Activated CD4-positive, alpha-beta T cell treated with anti-CD3 and anti-CD28 coated beads, Interleukin-2, amount 50 U/mL, for 48 hours (primary cell): Measurements from ENCODE around the gene MDP1.
A peak's percentile ranks its signal among the peaks of the same experiment; 100 is the strongest.

ENCODE experiments used
- DNase-seq, 2 experiments: peaks; one replicate each; pipeline ENCODE4 v3.0.0-alpha.2; 2020

The MDP1 gene

GRCh38 chr14:24215495-24216344, at the start of gene MDP1:
Gene MDP1, minus strand, starts transcription at chr14:24216066. Its CDS starts 111 bp downstream, at chr14:24215955.
- DNase-seq: peak; percentile 82 to 87

DNA sequence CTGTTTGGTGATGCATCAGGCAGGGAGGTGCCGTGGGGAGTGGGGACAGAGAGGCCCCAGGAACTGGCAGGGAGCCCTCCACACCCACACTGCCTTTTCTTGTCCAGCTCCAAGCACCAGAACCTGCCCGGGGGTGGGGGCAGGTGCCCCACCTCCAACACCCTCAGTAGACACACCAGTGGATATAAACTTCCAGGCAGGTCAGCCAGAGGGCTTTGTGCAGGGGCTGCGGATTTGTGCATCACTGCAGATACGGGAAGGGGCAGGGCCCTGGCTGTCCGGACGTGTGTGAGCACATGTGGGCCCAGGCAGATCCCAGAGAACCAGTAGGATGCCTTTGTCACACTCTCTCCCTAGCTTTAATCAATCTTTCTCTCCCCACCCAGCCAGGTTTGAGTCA, 48.4 kb upstream of the MDP1 start:
- DNase-seq: no peak

DNA sequence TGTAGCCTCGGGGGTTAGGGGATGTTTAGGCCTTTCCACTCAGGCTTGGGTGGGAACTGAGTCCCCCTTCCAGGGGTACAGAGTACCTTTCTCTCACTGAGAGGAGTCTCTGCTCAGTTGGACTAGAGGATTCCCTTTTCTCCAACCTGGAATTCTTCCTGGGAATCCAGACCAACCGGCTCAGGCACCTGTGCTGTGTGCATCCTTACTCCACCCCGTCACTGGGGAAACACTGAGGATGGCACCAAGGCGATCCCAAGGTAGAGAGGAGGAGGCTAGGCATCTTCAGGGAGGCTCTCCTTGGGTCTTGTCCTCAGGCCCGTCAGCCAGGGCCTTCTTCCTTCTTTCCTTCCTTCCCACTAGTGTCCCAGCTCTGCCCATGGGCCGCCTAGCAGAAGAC, 48.0 kb upstream of the MDP1 start:
- DNase-seq: no peak

GRCh38 chr14:24262821-24263733, 47.2 kb upstream of the MDP1 start, which contains the start of gene TGM1:
Gene TGM1, minus strand, starts transcription at chr14:24263177. Its CDS starts 825 bp downstream, at chr14:24262352.
- DNase-seq: no peak

DNA sequence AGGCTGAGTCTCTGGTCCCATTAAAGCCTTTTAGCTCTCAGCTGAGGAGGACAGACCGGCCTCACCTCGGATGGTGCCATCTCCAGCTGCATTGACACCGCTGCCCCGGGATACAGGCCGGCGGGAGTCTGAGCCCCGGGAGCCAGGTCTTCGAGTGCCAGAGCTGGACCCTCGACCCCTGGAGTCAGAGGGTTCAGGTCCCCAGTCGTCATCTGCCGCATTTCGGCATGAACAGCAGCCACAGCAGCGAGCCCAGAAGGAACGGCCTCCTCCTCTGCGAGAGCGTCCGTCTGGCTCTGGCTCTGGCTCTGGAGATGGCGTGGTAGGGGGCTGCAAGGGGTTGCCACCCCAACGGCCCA, 46.1 kb upstream of the MDP1 start:
- DNase-seq: no peak

DNA sequence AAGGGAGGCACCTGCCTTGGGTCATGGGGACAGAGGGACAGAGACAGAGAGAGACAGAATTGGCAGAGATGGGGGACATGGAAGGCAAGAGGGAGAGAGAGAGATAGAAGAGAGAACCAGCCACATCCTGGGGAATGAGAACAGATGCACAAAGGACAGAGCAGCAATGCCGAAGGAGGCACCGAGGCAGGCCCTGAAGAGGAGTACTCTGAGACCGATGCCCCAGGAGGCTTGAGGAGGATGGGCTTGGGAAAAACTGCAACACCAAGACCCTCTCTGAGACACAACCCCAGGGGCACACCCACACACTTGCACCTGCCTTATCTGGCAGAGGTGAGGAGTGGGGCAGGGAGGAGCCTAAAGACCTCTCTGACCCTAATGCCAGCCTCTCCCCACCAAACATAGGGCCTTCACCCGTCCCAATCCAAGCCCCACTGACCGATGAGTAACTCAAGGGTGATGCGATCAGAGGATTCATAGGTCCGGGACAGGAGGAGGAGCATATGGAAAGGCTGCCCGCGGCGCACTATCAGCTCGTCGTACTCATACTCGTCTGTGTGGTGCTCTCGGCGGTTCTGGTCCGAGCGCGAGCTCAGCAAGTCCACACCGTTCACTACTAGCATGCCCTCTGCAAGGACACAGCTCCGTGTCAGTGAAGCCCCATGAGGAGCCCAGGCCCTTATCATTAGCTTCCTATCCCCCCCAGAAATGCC, 45.5 kb upstream of the MDP1 start:
- DNase-seq: no peak

DNA sequence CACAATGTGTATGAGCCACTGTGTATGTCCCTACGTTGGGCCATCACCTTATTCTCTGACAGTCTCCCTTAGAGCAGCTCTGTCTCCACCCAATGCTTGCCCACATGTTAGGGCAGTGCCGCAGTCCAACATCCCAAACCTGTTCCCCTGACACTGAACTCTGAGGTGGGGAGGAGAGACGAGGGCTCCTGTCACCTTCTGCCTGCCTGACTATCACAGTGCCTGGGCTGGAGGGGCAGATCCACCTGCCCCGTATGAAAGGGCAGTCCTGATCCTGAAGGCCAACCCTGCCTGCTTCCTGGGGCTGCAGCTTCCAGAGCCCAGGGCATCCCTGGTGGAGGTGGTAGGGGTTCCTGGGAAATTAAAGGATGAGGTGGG, 44.9 kb upstream of the MDP1 start:
- DNase-seq: no peak

- no peak for DNase-seq
Observed at GRCh38 chr14:24260026-24260779, 44.3 kb upstream of the MDP1 start.

- DNase-seq: no peak
Observed at GRCh38 chr14:24259282-24260025, 43.6 kb upstream of the MDP1 start.

GRCh38 chr14:24258548-24259265, 42.8 kb upstream of the MDP1 start:
- DNase-seq: no peak

- no peak for DNase-seq
Observed at GRCh38 chr14:24258119-24258518, 42.3 kb upstream of the MDP1 start.

- DNase-seq: no peak
Observed at GRCh38 chr14:24256960-24257359, 41.1 kb upstream of the MDP1 start.

- DNase-seq: no peak
Observed at GRCh38 chr14:24255931-24256711, 40.3 kb upstream of the MDP1 start.

DNA sequence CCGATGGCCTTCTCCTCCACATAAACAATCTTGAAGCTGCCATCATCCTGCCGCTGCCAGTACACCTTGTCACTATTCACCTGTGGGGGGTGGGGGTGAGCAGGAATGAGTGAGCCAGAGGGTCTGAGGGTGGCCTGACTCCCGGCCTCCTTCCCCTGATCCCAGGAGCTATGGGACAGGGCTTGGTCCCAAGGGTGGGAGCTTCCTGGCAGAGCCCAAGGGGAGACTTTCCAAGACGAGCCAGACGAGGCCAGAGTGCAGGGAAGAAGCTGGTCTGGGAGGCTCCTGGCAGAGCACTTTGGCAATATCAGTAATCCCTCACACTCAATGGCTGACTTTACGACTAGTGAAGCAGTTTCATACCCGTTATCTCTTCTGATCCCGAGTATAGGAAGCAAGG, 39.6 kb upstream of the MDP1 start:
- DNase-seq: no peak

GRCh38 chr14:24254630-24255392, 38.9 kb upstream of the MDP1 start:
- no peak for DNase-seq

DNA sequence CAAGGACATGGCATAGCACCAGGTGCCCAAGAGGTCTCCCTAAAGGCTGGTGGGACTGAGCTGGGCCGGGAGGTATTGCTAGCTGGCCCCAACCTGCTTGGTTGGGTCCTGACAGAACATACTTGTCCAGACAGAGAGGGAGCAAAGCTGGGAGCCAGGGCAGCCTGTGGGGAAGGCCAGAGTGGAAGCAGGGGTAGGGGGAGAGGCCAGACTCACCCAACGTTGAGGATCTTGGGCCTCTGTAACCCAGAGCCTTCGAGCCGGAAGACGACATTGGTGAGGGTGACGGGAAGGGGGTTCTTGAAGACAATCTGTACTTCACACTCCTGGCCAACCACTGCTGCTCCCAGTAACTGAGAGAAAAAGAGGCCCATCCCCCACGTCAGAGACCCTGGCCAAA, 38.1 kb upstream of the MDP1 start:
- DNase-seq: no peak

DNA sequence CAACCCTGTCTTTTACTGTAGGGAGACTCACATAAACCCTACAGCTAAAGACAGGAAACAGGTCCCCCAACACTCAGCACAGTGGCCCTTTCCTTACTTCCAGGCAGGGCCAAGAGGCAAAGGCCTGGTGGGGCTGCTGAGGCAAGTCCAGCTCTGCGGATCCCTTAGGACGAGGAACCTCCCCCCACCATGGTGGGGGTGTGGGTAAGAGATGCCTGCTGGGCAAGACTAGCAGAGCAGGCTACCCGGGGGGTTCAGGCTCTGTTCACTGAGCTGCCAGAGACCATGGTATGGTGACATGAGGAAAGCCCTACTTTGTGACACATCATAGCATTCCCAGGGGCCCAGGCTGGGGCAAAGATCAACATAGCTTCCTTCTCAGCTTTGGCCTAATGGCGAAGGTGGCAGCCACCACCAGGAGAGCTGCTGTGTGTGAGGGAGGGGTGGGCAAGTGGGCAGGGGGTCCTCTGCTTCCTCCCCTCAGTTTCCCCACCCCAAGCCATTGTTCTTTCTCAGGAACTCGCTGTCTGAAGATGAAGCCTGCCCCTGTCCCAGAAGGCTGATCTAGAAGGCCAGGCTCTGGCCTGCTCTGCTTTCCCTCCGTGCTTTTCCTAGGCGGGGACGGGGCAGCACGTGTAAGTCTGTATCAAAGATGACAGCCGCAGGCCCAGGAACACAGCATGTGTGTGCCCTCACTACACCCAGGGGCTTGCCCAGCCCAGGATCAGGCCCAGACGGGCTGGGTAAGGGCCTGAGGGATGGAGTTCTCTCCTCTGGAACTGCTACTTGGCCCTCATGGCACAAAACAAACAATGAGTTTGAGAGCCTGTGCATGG, 36.6 kb upstream of the MDP1 start:
- DNase-seq: no peak

DNA sequence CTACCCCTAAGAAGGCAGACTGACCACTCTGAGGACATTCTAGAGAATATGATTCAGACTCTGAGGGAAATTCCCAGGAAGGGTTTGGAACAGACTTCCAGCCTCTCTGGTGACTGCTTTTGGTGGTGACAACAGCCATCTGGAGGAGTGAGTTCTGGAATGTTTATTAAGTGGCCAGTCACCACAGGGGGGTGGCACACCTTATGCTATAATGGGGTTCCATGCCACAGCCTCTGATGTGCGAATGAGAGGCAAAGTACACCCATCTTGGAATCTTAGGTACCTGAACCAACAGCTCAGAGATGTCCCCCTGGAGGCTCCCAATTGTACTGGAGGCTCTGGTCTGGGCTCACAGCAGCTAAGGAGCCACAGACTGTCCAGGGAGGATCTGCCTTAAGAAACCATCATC, 36.0 kb upstream of the MDP1 start:
- no peak for DNase-seq
